ENCODE results near the gene ASAP3. TPM values are rescaled to one million over a fixed set of nuclear protein-coding genes. Genes with fewer than 3 reads are reported as not detected.

The ASAP3 gene
- total RNA-seq, 2 experiments from 2014 or later = 0.50 to 0.58 TPM

DNA sequence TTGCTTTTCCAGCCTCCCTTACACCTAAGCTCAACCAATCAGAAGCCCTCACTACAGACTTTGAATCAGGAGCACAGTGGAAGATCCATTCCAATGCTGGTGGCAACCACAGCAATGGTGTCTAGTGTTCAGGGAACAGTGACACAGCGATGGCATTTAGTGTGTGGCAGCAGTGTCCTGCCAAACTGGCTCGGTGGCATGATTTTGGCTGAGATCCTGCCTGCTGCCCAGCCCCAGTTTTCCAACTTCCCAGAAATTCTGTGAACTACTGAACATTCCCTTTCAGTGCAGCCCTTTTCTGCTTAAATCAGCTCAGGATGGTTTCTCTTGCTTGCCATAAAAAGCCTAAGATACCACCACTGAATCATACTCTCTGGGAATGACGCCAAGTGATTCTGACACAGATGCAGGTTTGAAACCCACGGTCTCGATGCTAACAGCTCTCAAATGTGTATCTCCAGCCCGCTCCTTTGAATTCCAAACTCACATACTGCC is 8.8 kb downstream of the ASAP3 start:
- Mint-ChIP-seq H3K4me3 (no peak overlapping the region), H3K27me3 (peaks cover 4% of the 10 kb centered on the region), H3K4me1 (ENCODE audit: low read depth) (no peaks in the 10 kb centered on the region), H3K36me3 (no peaks in the 10 kb centered on the region), H3K27ac (no peak overlapping the region), H3K9me3 (no peaks in the 10 kb centered on the region)
- CTCF ChIA-PET = interaction anchor here (1.2 kb wide), 1 partner anchor 22 kb away, joined by 4 read pairs; no protein-coding TSS in a partner anchor
- POLR2A ChIA-PET = no interaction called here
- no peak for DNase-seq
- intact Hi-C loops (cut with micrococcal nuclease) = no loop called here

DNA sequence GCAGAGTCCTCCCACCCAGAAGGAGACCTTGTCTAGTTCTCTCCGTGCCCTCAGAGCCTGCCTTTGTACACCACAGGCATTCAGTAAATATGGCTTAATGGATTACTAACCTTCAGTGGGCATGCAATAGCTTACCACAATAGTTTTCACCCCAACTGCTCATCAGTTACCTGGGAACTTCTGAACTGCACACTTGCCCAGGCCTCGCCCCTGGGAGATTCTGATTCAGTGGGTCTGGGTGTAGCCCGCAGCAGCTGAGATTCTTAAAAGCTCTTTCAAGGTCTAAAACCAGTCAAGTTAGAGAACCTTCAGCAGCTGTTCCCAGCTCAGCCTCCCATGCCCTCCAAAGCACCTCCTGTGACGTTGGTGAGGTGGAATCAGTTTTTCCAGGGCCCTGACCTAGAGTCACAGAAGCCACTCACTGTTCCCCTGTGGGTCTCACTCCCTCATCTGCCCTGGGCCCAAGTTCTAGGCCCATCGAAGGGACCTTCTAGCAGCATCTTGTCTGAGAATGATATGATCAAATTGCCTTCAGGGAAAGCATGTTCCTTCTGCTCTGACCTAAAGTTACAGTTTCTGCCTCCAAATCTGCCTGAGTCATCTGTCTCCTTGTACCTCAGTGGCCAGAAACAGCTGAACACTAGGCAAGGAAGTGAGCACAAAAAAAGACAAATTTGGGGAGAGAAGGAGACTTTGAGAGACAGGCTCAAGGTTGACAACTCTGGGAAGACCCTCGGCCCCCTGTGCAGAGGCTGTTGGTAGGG is 10.8 kb downstream of the ASAP3 start:
- Mint-ChIP-seq H3K4me3 (no peak overlapping the region), H3K36me3 (no peaks in the 10 kb centered on the region), H3K9me3 (no peaks in the 10 kb centered on the region), H3K4me1 (ENCODE audit: low read depth) (no peaks in the 10 kb centered on the region), H3K27me3 (peaks cover 4% of the 10 kb centered on the region), H3K27ac (no peak overlapping the region)
- ChIA-PET CTCF (interaction anchor here (0.9 kb wide), 1 partner anchor 11 kb away, joined by 3 read pairs; the partner anchor contains the start of gene ASAP3), POLR2A (interaction anchor here (0.6 kb wide), 1 partner anchor 20 kb away, joined by 3 read pairs; no protein-coding TSS in a partner anchor)
- intact Hi-C loops (cut with micrococcal nuclease) = no loop called here
- no peak for DNase-seq

DNA sequence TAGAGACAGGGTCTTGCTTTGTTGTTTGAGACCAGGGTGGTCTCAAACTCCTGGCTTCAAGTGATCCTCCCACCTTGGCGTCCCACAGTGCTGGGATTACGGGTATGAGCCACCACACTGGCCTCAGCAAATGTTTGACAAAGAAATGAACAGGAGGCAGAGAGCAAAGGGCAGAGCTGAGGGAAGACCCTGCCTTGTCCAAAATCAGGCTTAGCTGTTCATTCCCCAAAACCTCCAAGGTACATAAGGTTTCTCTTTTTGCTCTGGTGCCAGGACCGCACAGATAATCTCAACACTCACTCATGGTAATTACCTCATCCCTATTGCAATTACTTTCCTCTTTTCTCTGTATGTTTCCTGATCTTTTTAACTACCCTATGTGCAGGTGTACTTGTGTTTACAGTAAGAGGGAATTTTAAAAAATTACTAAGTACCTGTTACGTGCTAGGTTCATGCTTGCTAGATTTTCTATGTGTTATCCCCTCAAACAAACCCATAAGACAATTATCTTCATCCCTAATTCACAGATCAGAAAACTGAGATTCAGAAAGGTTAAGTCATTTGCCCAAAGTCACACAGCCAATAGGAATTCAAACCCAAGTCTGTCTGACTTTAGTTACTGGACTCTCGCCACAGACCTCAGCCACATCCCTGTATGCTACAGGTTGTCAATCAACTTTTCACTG is 11.5 kb downstream of the ASAP3 start:
- H3K36me3 Mint-ChIP-seq = no peaks in the 10 kb centered on the region
- H3K9me3 Mint-ChIP-seq = no peaks in the 10 kb centered on the region
- ChIA-PET POLR2A (no interaction called here), CTCF (interaction anchor here (0.9 kb wide), 1 partner anchor 11 kb away, joined by 3 read pairs; the partner anchor contains the start of gene ASAP3)
- peaks cover 4% of the 10 kb centered on the region for H3K27me3 Mint-ChIP-seq
- no peak for DNase-seq
- intact Hi-C loops (cut with micrococcal nuclease) = no loop called here
- no peak overlapping the region for H3K27ac Mint-ChIP-seq
- H3K4me1 Mint-ChIP-seq (ENCODE audit: low read depth) = no peaks in the 10 kb centered on the region
- no peak overlapping the region for H3K4me3 Mint-ChIP-seq

DNA sequence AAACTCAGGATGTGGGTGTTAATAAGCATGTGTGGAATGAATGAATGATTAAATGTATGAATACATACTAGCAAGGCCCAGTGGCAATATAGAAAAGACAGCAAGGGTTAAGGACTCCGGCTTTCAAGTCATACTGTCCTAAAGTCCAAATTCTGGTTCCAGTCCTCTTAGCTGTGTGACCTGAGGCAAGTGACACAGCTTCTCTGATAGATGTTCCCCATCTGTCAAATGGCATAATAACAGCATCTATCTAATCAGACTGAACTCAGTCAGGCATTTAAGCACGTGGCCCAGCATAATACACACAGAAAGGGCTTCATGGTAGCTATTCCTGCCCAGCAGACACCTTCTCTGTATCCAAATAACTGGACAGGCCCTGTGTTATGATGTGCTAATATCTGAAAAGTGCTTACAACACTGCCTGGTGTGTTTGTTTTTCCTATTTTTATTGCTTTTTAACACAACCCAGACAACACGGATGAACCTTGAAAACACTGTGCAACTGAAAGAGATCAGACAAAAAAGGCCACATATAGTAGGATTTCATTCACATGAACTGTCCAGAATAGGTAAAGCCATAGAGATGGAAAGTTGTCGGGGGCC is 12.4 kb downstream of the ASAP3 start:
- Mint-ChIP-seq H3K36me3 (no peaks in the 10 kb centered on the region), H3K9me3 (no peaks in the 10 kb centered on the region), H3K4me3 (no peak overlapping the region), H3K27me3 (peaks cover 3% of the 10 kb centered on the region), H3K4me1 (ENCODE audit: low read depth) (no peaks in the 10 kb centered on the region), H3K27ac (no peak overlapping the region)
- ChIA-PET CTCF (interaction anchor here (1.1 kb wide), 1 partner anchor 68 kb away, joined by 4 read pairs; no protein-coding TSS in a partner anchor), POLR2A (no interaction called here)
- no peak for DNase-seq
- intact Hi-C loops (cut with micrococcal nuclease) = no loop called here

DNA sequence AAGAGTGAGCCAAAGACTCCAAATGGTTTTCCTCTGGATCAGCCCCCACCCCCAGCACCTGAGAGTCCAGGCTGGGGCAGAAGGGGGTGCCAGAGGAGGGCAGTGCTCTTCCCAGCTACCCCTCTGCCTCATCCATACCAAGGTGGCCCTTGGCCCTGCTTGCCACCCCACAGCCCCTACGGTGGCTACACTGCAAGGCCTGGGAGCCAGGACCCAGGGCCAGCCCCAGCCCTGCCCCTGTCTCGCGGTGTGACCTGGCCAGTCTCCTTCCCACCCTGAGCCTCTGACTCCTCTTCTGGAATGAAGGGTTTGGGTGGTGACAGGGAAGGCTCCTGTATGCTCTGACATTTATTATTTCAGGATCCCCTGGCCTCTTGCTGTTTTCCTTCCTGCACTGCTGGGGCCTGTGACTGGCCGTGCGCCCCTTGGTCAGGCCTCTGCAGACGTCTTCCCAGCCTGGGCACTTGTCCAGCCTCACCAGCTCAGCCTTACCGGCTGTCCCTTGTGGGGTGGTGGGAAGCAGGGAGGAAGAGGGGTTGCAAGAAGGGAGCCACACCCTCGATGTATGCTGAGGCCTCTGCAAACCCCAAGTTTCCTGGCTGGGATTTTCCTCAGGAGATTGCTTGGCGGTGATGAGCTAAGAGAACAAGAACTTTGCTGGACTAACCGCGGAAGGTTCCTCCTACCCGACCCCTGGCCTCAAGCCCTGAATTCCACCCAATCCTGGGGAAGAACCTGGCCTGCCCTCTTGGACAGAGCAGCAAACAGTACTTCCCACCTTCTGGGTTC is 13.5 kb downstream of the ASAP3 start:
- intact Hi-C loops (cut with micrococcal nuclease) = no loop called here
- Mint-ChIP-seq H3K9me3 (no peaks in the 10 kb centered on the region), H3K4me3 (no peak overlapping the region), H3K27me3 (no peaks in the 10 kb centered on the region), H3K36me3 (no peaks in the 10 kb centered on the region), H3K4me1 (ENCODE audit: low read depth) (no peaks in the 10 kb centered on the region), H3K27ac (no peak overlapping the region)
- ChIA-PET CTCF (interaction anchor here (1.3 kb wide), 1 partner anchor 27 kb away, joined by 8 read pairs; no protein-coding TSS in a partner anchor), POLR2A (no interaction called here)
- no peak for DNase-seq

DNA sequence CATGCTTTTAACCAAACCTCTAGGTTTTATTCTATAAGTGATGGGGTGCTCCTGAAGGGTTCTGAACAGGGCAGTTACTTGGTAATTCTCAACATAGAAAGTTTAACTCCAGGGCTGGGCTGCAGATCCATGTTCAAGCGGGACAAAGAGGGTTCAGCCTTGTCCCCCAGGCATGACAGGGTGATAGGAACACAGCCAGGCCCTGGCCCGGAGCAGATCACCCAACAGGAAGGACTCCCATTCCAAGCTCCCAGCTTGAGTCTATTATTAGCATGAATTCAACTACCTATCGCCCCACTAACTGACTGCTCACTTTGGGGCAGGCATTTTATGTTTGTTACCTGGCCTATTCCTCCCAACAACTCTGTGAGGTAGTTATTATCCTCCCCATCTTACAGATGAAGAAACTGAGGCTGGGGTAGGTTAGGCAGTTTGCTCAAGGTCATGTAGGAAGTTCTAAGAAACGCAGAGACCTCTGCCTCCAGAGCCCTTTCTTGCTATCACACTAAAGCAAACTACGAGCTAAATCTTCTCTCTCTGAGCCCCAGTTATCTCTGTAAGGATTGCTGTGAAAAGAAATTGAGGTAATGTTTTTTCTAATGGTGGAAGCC is 14.5 kb downstream of the ASAP3 start:
- Mint-ChIP-seq H3K4me1 (ENCODE audit: low read depth) (no peaks in the 10 kb centered on the region), H3K27me3 (no peaks in the 10 kb centered on the region), H3K4me3 (no peak overlapping the region), H3K9me3 (no peaks in the 10 kb centered on the region), H3K36me3 (no peaks in the 10 kb centered on the region), H3K27ac (no peak overlapping the region)
- intact Hi-C loops (cut with micrococcal nuclease) = no loop called here
- POLR2A ChIA-PET = no interaction called here
- no peak for DNase-seq
- CTCF ChIA-PET = interaction anchor here (1.3 kb wide), 1 partner anchor 28 kb away, joined by 8 read pairs; no protein-coding TSS in a partner anchor

DNA sequence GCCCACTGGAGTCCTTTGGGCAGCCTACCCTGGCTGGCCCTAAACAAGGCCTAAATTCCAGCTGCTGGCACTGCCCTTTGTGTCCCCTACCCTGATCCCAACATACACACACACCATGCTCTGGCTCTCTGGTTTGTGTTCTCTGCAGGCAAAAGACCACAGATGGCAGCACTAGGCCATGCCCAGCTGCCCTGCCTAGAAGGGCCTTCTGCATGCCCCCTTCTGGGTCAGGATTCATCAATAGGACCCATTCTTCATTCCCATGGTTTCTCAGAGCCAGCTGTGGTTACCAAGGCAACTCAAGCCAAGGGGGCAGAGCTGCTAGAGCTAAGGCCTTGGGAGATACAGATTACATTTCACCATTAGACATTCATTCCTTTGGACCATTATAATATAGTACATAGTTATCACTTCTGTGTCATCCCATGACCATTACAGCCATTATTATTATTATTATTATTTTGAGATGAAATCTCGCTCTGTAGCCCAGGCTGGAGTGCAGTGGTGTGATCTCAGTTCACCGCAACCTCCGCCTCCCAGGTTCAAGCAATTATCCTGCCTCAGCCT is 17.5 kb downstream of the ASAP3 start:
- POLR2A ChIA-PET = no interaction called here
- no peak overlapping the region for H3K4me3 Mint-ChIP-seq
- no peak overlapping the region for H3K27ac Mint-ChIP-seq
- H3K27me3 Mint-ChIP-seq = no peaks in the 10 kb centered on the region
- H3K4me1 Mint-ChIP-seq (ENCODE audit: low read depth) = no peaks in the 10 kb centered on the region
- no peaks in the 10 kb centered on the region for H3K9me3 Mint-ChIP-seq
- CTCF ChIA-PET = interaction anchor here (1.4 to 2.0 kb wide), 2 partner anchors 30 to 171 kb away, joined by 5 to 9 read pairs; no protein-coding TSS in a partner anchor
- DNase-seq = no peak
- intact Hi-C loops (cut with micrococcal nuclease) = no loop called here
- H3K36me3 Mint-ChIP-seq = no peaks in the 10 kb centered on the region

DNA sequence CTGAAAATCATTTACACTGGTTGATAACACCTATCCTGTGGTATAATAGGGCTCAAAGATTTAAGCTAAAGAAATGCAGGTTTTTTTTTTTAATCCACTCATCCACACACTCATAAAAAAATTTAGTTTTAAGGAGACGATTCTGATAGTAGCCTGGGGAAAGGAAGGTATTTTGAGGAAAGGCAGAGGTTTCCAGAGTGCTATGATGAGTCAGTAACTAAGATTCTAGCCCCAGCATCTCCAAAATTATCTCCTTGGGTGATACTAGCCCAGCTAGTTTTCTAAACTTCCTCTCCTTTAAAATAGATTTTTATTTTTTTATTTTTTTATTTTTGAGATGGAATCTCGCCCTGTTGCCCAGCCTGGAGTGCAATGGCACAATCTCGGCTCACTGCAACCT is 20.7 kb downstream of the ASAP3 start:
- no peak overlapping the region for H3K27ac Mint-ChIP-seq
- intact Hi-C loops (cut with micrococcal nuclease) = no loop called here
- H3K4me3 Mint-ChIP-seq = no peak overlapping the region
- no peaks in the 10 kb centered on the region for H3K9me3 Mint-ChIP-seq
- no peaks in the 10 kb centered on the region for H3K36me3 Mint-ChIP-seq
- ChIA-PET CTCF (interaction anchor here (1.0 kb wide), 1 partner anchor 34 kb away, joined by 6 read pairs; no protein-coding TSS in a partner anchor), POLR2A (no interaction called here)
- H3K4me1 Mint-ChIP-seq (ENCODE audit: low read depth) = no peaks in the 10 kb centered on the region
- no peak for DNase-seq
- H3K27me3 Mint-ChIP-seq = no peaks in the 10 kb centered on the region

DNA sequence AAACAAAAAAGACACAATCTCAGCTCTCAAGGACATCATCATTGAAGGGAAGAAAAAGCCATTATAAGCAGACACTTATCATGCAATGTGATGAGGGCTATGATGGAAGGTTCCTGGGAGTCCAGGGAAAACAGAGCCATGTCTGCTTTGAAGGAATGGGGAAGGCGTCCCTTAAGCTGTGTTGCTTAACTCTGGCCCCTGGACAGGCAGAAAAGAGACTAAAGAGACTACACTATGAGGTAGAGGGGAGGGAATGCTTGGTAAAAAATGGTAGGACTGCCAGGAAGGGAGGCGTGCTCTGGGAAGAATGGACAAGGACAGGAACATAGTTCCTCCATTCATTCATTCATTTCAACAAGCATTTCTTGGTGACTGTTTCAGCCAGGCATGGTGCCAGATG is 21.2 kb downstream of the ASAP3 start:
- Mint-ChIP-seq H3K27ac (no peak overlapping the region), H3K27me3 (no peaks in the 10 kb centered on the region), H3K4me3 (no peak overlapping the region), H3K36me3 (no peaks in the 10 kb centered on the region), H3K9me3 (no peaks in the 10 kb centered on the region), H3K4me1 (ENCODE audit: low read depth) (no peaks in the 10 kb centered on the region)
- DNase-seq = no peak
- ChIA-PET CTCF (interaction anchor here (1.0 kb wide), 1 partner anchor 34 kb away, joined by 6 read pairs; no protein-coding TSS in a partner anchor), POLR2A (no interaction called here)
- intact Hi-C loops (cut with micrococcal nuclease) = no loop called here

DNA sequence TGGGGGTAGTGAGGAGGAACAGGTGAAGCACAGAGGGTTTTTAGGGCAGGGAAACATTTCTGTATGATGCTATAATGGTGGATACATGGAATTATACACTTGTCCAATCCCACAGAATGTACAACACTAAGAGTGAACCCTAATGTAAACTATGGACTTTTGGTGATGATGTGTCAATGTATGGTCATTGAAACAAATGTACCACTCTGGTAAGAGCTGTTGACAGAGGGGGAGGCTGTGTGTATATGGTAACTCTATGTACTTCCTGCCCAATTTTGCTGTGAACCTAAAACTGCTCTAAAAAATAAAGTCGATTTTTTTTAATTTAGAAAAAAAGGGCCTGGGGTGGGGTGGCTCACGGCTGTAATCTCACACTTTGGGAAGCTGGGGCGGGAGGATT is 22.9 kb downstream of the ASAP3 start:
- no peak overlapping the region for H3K27ac Mint-ChIP-seq
- CTCF ChIA-PET = no interaction called here

DNA sequence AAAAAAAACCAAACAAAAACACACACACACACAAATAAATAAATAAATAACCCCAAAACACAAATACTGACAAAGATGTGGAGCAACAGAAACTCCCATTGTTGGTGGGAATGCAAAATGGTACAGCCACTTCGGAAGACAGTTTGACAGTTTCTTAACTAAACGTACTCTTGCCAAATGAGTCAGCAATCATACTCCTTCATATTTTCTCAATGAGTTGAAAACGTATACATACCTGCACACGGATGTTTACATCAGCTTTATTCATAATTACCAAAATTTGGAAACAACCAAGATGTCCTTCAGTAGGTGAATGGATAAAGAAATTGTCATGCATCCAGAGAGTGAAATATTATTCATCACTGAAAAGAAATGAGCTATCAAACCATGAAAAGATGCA is 23.5 kb downstream of the ASAP3 start:
- Mint-ChIP-seq H3K4me3 (no peak overlapping the region), H3K36me3 (no peaks in the 10 kb centered on the region), H3K4me1 (ENCODE audit: low read depth) (peaks cover 5% of the 10 kb centered on the region), H3K27ac (no peak overlapping the region), H3K27me3 (peaks cover 4% of the 10 kb centered on the region), H3K9me3 (no peaks in the 10 kb centered on the region)
- intact Hi-C loops (cut with micrococcal nuclease) = no loop called here
- no peak for DNase-seq
- CTCF ChIA-PET = no interaction called here
- POLR2A ChIA-PET = no interaction called here

More for the DNA sequence above, 22.9 kb downstream of the ASAP3 start:
- no peak overlapping the region for H3K4me3 Mint-ChIP-seq
- intact Hi-C loops (cut with micrococcal nuclease) = no loop called here
- H3K4me1 Mint-ChIP-seq (ENCODE audit: low read depth) = peaks cover 4% of the 10 kb centered on the region
- POLR2A ChIA-PET = no interaction called here
- no peaks in the 10 kb centered on the region for H3K36me3 Mint-ChIP-seq
- H3K27me3 Mint-ChIP-seq = peaks cover 4% of the 10 kb centered on the region
- DNase-seq = no peak
- no peaks in the 10 kb centered on the region for H3K9me3 Mint-ChIP-seq
